HG03520 (cell line): ENCODE data around the gene FGF1.

Experiments
- ATAC-seq: cut with Tn5 transposase; IDR thresholded peaks from one replicate; pipeline ENCODE4 v1.9.1; 2021; ENCODE audit warnings: mild to moderate bottlenecking, moderate library complexity; ENCODE audit not compliant: unreplicated experiment

Gene FGF1

GRCh38 chr5:142685418-142686209 is at the start of gene FGF1:
TSS of gene FGF1 (minus strand) at chr5:142686090. CDS start at chr5:142614127, 71,963 bp downstream.
- ATAC-seq, result no peak

DNA sequence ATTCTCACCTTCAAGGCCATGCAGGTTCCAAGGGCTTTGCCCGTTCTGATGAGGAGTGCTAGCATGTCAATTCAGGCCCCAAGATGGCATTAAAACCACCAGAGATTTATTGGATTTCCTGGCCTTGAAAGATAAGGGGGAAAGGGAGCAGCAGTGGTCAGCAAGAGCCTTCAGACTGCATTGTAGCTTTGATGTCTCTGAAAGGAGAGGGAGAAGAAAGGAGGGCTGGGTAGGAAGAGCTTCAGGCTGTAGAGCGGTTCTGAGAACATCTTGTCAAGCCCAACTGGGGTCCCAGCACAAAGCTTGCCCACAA is 41.8 kb upstream of the FGF1 start:
- ATAC-seq, result no peak

GRCh38 chr5:142726188-142726731 is 40.4 kb upstream of the FGF1 start:
- ATAC-seq, result no peak

DNA sequence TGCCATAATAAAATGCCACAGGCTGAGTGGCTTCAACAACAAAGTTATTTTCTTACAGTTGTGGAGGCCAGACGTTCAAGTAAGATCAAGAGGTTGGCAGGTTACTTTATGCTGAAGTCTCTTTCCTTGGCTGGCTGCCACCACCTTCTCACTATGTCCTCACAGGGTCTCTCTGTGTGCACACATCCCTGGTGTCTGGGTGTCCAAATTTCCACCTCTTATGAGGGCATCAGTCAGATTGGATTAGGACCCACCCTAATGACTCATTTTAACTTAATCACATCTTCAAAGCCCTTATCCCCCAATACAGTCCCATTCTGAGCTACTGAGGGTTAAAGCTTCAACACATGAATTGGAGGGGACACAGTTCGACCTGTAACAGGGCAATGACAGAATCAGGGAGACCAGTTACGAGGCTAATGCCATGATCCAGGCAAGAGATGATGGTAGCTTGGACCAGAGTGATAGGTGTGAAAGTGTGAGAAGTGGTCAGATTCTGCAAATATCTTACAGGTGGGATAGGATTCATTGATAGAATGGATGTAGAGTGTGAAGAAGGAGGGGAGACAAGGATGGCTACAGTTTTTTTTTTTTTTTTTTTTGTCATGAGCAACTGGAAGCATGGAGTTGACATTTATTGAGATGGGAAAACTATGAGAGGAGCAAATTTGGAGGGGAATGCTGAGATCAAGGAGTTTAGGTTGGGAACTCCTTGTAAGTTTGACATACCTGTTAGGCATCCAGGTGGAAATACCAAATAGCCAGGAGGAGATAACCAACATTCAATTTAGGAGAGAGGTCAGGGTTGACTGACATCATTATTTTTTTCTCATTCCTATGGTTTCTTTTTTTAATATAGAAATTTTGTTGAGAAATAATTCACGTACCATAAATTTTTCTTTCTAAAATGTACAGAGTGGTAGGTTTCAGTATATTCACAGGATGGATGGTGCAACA is 39.6 kb upstream of the FGF1 start:
- ATAC-seq, result no peak

GRCh38 chr5:142724821-142725220 is 38.9 kb upstream of the FGF1 start:
- ATAC-seq, result no peak

- ATAC-seq, result no peak
Measured at GRCh38 chr5:142722896-142723295, 37.0 kb upstream of the FGF1 start.

GRCh38 chr5:142722146-142722545 is 36.3 kb upstream of the FGF1 start:
- no peak for ATAC-seq

- ATAC-seq, result no peak
Measured at GRCh38 chr5:142720641-142721271, 34.9 kb upstream of the FGF1 start.

GRCh38 chr5:142719836-142720370 is 34.0 kb upstream of the FGF1 start:
- no peak for ATAC-seq

DNA sequence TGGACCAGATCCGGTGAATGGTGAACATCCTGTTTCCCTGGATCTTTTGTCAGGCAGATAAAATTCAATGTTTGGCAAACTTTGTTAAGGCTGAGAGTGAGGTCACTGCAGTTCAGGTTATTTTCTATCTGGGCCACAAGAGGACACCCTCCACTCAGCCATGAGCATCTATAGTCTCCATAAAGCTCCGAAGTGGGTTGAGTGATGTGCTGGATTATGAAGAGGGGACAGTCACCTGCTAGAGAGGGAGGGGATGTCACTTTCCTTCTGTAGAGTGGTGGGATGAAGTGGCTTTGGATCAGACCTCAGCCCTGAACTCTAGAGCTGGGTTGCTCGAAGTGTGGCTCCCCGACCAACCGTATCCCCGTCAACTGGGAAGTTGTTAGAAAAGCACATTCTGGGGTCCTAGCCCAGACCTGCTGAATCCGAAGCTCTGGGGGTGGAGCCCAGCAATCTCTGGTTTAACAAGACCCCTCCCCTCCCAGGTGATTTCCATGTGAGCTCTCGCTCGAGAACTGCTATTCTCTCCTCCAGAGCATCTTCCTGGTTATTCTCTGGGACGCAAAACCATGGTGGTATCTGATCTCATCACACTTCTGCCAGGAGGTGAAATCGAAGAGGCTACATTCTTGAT is 31.8 kb upstream of the FGF1 start:
- ATAC-seq, result no peak

DNA sequence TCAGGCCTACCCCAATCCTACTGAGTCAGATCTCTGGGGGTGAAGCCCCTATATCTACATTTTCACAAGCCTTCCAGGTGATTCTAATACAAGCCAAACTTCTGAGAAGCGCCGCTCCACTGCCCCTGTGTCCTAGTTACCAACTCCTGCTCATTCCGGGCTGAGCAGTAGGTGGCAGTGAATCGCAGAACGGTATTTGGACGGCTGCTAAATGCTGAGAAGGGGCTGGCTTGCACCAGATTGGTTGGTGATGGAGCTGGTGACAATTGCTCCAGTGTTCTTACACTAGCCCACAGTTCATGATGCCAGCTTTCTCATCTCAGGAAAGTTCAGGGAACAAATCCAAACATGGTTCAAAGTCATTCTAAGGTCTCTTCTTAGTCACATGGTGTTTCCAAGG is 31.1 kb upstream of the FGF1 start:
- peak; percentile 29 for ATAC-seq

DNA sequence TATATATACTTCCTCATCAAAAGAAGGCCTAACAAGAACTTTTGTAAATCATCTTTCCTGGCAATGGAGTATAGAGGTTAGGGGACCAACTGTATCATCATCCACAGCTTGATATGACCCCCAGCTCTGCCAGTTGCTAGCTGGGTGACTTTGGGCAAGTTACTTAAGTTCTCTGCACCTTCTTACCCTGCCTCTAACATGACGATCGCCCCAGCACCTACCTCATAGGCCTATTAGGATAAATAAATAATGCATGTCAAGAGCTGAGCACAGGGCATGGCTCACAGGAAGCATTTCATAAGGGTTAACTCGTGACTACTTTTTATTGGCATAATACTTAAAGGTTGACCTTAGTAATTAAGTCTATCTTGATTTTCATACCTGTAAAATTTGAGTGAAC is 29.4 kb upstream of the FGF1 start:
- no peak for ATAC-seq

GRCh38 chr5:142713121-142713706 is 27.3 kb upstream of the FGF1 start:
- peak; percentile 99 for ATAC-seq

- no peak for ATAC-seq
Measured at GRCh38 chr5:142703153-142703552, 17.3 kb upstream of the FGF1 start.

DNA sequence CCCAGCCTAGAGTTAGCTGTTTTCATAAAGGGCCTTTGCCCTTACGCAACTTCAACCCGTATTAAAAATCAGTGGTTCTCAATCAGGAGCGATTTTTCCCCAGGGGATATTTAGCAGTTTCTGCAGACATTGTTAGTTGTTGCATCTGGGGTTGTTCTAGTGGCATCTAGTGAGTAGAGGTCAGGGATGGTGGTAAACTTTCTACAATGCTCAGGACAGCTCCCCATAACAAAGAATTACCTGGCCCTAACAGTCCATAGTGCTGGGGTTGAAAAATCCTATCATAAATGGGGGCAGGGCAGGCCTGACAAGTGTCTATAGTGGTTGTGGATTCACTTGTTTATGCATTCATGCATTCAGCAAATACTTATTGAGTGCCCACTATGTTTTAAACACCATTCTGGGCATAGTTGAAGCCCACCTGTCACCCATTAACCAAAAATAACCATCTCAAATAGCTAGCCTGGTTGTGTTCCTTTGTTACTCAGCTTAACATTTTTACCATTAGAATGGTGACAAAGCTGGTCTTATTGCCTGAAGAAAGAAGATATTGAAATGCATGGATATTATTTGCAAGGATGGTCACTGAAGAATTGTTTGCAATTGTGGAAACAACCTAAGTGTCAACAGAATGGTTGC is 15.9 kb upstream of the FGF1 start:
- ATAC-seq, result no peak

DNA sequence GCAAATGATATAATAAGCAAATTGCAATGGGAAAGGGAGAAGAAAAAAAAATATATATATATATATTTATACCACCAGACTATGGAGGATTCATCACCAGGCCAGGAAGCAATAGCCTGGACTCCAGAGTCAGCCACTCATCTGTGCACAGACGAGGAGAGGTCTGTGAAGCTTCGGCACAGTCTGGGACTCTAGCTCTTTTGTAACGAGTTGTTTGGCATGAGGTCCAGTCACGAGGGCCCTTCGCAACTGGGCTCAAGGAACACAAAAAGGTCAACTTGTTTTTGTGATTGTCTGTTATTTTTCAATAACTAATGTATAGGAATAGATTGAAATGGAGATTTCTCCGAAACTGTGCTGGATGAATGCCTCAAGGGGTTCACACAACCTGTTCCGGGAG is 14.7 kb upstream of the FGF1 start:
- ATAC-seq, result no peak

- no peak for ATAC-seq
Measured at GRCh38 chr5:142699184-142699720, 13.4 kb upstream of the FGF1 start.

GRCh38 chr5:142698447-142699183 is 12.7 kb upstream of the FGF1 start:
- ATAC-seq, result no peak
